Cardiac fibroblast (primary cell): ENCODE measurements around the gene DGLUCY.

Experiments
- DNase-seq, 2 donors: peaks; one replicate each; pipeline versions ENCODE4 v3.0.0 to v3.0.0-alpha.2; 2010; ENCODE audit warnings: low read depth in 2 of 2
- H3K4me3 ChIP-seq, 2 donors: replicated peaks in 1 of 2; 1 replicate in 1 of 2; 2 replicates in 1 of 2; pipeline ENCODE4 v1.5.1; 2011; ENCODE audit warnings: low read depth in 2 of 2, low read length in 2 of 2, mild to moderate bottlenecking in 2 of 2, moderate library complexity in 1 of 2
- TF ChIP-seq, protein P1 (sequence below): IDR thresholded peaks from one replicate; pipeline ENCODE4 v1.5.1; 2011; ENCODE audit warnings: low read depth, mild to moderate bottlenecking, low read length, inconsistent platforms

Gene DGLUCY

DNA sequence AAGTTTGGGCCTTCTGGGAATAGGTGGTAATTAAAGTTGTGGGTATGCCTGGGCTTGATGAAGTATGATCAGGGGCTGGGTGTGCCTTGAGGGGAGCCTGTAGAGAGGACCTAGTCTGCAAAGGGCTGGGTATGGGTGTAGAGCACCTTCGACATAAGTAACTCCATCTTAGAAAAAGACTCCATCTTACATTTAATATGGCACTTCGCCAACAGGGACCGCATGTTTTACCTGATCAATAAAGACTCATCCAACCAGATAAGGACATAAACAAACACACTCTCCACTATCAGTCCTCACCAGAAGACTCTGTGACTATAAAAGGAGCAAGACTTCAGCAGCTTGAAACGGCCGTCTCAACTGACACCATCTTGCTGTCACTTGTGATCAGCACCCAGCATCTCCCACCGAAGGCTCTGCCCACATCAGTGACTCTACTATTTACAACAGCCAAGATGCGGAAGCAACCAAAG lies 154.1 kb downstream of the DGLUCY start:
- H3K4me3 ChIP-seq, result no peak overlapping the region
- DNase-seq, result no peak
- TF ChIP-seq, protein P1, sequence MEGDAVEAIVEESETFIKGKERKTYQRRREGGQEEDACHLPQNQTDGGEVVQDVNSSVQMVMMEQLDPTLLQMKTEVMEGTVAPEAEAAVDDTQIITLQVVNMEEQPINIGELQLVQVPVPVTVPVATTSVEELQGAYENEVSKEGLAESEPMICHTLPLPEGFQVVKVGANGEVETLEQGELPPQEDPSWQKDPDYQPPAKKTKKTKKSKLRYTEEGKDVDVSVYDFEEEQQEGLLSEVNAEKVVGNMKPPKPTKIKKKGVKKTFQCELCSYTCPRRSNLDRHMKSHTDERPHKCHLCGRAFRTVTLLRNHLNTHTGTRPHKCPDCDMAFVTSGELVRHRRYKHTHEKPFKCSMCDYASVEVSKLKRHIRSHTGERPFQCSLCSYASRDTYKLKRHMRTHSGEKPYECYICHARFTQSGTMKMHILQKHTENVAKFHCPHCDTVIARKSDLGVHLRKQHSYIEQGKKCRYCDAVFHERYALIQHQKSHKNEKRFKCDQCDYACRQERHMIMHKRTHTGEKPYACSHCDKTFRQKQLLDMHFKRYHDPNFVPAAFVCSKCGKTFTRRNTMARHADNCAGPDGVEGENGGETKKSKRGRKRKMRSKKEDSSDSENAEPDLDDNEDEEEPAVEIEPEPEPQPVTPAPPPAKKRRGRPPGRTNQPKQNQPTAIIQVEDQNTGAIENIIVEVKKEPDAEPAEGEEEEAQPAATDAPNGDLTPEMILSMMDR, result no peak

DNA sequence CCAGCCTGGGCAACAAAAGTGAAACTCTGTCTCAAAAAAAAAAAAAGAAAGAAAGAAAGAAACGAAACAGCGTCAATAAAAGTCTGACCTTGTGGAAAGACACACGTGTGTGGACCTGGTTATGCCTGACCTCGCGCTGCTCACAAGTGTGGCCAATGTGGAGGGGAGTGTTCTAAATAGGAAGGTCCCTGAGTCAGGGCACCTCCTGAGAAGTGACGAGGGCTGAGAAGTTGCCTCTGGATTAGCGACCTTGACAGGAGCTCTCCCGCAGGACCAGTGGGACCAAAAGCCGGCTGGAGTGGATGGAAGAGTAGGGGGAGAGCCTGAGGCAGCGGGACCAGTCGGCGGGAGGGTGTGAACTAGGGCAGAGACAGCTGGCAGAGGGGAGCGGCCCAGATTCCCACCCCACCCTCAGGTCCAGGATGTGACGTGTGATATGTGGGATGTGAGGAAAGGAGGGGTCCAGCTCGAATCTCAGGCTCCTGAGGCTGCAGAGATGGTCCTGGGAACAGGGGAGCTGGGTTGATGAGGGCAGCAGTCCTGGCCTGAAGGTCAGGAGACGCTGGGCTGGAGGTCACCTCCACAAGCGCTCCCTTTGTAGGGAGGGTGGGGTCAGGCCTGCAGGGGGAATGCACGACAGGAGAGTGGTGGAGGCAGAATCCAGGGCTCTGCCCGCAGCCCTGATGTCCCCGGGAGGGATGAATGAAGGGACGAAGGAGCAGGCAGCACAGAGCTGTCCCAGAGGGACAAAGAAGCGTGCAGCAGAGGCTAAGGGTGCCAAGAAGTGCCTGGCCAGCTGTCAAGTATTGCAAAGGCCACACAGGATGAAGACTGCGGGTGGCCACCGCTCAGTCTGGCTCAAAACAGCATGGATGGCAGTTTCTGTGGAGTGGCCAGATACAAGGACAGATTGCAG lies 155.5 kb downstream of the DGLUCY start:
- H3K4me3 ChIP-seq, result no peak overlapping the region
- TF ChIP-seq, protein P1, result no peak

DNA sequence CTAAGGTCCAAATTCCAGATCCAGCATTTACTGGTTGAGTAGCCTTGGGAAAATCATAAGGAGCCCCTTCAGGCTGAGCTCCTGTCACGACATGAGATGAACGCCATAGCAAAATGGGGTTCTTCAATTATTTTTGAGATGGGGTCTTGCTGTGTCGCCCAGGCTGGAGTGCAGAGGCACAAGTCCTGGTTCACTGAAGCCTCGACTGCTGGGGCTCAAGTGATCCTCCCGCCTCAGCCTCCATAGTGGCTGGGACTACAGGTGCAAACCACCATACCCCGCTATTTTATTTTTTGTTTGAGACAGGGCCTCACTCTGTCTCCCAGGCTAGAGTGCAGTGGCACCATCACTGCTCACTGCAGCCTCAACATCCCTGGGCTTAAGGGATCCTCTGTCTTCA lies 156.3 kb downstream of the DGLUCY start:
- TF ChIP-seq, protein P1, result no peak
- H3K4me3 ChIP-seq, result no peak overlapping the region
- no peak for DNase-seq

More for the DNA sequence above, 155.5 kb downstream of the DGLUCY start:
- peak in 1 of 2 donors; percentile 48 for DNase-seq

DNA sequence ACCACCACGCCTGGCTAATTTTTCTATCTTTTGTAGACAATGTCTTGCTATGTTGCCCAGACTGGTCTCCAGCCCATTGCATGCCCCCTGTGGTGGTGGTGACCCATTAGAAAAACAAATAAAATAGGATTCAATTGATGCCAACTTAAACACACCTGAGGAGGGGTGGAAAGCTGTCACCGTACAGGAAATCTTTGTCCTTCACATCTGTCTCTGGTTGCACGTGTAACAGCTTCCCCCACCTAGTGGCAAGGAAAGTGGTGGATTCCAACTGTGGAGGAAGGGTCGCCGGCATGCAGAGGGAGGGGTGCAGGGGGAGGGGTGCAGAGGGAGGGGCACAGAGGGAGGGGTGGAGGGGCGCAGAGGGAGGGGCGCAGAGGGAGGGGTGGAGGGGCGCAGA lies 156.7 kb downstream of the DGLUCY start:
- TF ChIP-seq, protein P1, result no peak
- H3K4me3 ChIP-seq, result no peak overlapping the region
- no peak for DNase-seq

DNA sequence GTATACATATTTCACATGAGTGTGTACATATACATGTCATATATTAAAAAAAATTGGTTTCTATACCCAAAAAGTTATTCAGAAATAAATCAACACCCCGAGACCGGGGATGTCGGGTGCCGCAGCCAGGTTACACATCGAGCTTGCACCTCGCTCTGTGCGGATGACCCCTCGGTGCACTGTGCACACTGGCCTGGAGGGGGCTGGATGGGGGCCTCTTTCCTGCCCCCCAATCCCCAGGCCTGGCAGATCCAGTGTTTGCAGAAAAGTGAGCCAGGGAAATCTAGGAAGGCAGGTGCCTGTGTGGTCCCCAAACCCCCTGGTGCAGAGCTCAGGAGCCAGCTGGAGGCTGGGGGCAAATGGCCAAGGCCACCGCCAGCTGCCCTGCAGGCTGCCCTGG lies 157.8 kb downstream of the DGLUCY start:
- DNase-seq, result no peak
- TF ChIP-seq, protein P1, result no peak

DNA sequence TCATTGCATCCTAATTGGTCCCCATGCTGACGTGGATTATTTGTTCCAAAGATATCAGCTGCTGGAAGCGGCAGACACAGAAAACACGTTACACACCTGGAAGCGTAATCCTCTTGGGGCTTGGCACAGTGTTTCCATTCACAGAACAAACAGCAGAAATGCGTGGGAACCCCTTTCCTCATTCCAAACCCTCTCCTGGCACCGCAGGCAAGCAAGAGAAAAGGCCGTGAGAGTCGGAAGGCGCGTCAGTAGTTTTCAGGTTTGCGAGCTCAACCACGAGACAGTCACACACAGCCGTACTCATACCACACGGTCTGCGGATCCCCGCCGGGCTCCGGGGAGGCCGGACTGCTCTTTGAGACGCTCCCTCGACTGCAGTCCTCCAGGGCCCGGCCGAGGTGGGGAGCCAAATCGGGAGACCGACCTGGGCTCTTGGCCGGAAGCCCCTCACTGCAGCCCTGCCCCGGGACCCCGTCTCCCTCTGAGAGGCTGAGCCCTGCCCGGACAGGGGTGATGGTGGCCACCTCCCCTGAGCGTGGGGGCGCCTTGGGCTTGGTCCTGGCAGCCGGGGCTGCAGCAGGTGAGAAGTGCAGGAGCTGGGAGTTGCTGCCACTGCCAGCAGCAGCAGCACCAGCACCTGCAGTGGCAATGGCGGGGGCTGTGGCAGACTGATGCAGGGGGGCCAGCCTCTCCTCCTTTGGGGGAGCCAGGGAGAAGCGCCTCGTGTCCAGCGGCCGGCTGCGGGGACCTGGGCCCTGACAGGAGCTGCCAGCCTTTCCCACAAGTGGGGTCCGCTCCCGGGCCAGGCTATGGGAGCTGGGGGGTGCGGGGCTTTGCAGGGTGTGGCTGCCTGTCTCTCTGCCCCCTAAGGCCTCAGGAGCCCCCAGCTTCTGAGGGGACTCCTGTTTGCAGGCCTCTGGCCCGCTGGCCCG lies 158.7 kb downstream of the DGLUCY start:
- no peak for DNase-seq
- H3K4me3 ChIP-seq, result no peak overlapping the region
- TF ChIP-seq, protein P1, result no peak

More for the DNA sequence above, 157.8 kb downstream of the DGLUCY start:
- H3K4me3 ChIP-seq, result no peak overlapping the region
